Skeletal muscle tissue (tissue), 4 donors: ENCODE measurements around the gene TXLNA. TPM values are rescaled to one million over a fixed set of nuclear protein-coding genes. Genes with fewer than 3 reads are reported as not detected.

Experiments used
- H3K27ac ChIP-seq: one replicate; pipeline ENCODE4 v1.7.0; 2013; ENCODE audit warnings: mild to moderate bottlenecking, low read depth, low read length, inconsistent platforms
- H3K27me3 ChIP-seq, 3 donors: one replicate each; pipeline ENCODE4 v1.7.0; 2013; ENCODE audit warnings: low read length in 3 of 3; ENCODE audit not compliant: control insufficient read depth in 3 of 3, insufficient read depth in 3 of 3
- H3K36me3 ChIP-seq, 3 donors: one replicate each; pipeline ENCODE4 v1.7.0; 2013; ENCODE audit warnings: low read length in 3 of 3; ENCODE audit not compliant: control insufficient read depth in 3 of 3, insufficient read depth in 3 of 3
- H3K4me1 ChIP-seq, 3 donors: one replicate each; pipeline ENCODE4 v1.7.0; 2013; ENCODE audit warnings: low read length in 3 of 3, mild to moderate bottlenecking in 3 of 3; ENCODE audit not compliant: control insufficient read depth in 3 of 3, insufficient read depth in 3 of 3
- H3K4me3 ChIP-seq, 3 donors: one replicate each; pipeline ENCODE4 v1.7.0; 2013; ENCODE audit warnings: low read length in 3 of 3
- H3K9ac ChIP-seq, 3 donors: one replicate each; pipeline ENCODE4 v1.7.0; 2013; ENCODE audit warnings: low read length in 3 of 3, mild to moderate bottlenecking in 3 of 3, moderate library complexity in 2 of 3, low read depth in 1 of 3
- H3K9me3 ChIP-seq, 3 donors: one replicate each; pipeline ENCODE4 v1.7.0; 2013; ENCODE audit warnings: low read length in 3 of 3; ENCODE audit not compliant: control insufficient read depth in 3 of 3
- total RNA-seq: library from RNA; depleted of rRNA; stranded (reverse); fragments of >200 nt; gene quantifications from one replicate; pipeline ENCODE4 v1.2.3, GENCODE V29; 2014
- donor health status: Osteomylitis.

The TXLNA gene
- total RNA-seq, 1 donor from 2014 or later: 30.8 TPM

DNA sequence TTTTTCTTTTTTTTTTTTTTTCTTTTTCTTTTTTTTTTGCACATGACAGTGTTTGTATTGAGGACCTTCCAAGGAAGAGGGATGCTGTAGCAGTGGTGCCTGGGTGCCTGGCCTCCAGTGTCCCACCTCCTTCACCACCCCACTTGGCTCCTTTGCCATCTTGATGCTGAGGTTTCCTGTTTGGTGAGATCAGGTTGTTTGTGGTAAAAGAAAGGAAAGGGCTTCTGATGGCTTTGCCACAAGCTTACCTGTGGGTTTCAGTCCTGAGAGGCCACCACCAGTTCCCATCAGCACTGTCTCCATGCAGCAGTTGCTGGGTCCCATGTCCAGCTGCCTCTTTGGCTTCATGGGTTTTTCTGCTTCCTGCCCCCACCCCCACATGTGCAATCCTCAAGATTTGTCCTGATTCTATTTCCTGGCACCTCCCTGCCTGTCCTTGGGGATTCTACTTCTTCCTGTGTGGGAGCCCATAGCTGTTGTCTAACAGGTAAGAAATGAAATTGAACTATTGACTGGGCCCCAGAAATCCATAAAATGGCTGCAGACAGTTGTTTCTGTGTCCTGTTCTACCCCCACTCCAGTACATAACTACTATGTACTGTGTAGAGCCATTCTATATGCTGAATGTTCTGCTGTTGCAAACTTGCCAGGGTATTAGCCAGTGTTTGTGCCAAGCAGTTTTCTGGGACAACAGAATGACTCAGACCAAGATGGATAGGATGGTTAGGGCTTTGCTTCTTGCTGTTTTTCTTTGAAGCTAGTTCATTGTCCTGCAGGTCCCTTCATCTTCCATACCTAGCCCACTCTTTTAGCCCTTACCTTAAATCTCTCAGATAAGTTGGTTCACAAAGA is 16.7 kb downstream of the TXLNA start:
- Histone ChIP-seq H3K27me3 (no peaks in the 10 kb centered on the region), H3K4me3 (no peak overlapping the region), H3K4me1 (peaks cover 38 to 52% (median 48%) of the 10 kb centered on the region in 3 donors), H3K27ac (peak overlapping the region; percentile 31), H3K9ac (no peak overlapping the region), H3K9me3 (no peaks in the 10 kb centered on the region), H3K36me3 (peaks cover 56 to 67% (median 60%) of the 10 kb centered on the region in 3 donors)

DNA sequence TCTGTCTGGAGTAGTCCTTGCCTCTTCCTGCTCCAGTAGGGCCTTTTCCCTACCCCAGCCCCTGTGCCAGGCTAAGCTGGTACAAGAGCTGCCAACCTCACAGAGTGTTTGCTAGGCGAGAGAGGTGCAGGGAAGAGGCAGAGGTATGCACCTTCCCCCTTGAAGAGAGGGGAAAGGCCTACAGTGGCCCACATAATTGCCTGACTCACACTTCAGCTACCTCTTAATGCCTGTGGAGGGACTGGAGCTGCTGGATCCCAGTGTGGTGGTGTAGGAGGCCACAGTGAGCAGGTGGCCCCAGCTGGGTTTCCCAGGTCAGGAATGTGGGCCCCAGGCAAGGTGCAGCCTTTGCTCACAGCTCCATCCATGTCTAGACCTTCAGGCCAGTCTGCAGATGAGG is 17.6 kb downstream of the TXLNA start:
- Histone ChIP-seq H3K4me1 (peaks cover 46 to 61% (median 56%) of the 10 kb centered on the region in 3 donors), H3K9me3 (no peaks in the 10 kb centered on the region), H3K4me3 (no peak overlapping the region), H3K27ac (peak overlapping the region; percentile 99), H3K36me3 (peaks cover 50 to 58% (median 51%) of the 10 kb centered on the region in 3 donors), H3K27me3 (no peaks in the 10 kb centered on the region), H3K9ac (peak overlapping the region in 1 of 3 donors; percentile 95)

DNA sequence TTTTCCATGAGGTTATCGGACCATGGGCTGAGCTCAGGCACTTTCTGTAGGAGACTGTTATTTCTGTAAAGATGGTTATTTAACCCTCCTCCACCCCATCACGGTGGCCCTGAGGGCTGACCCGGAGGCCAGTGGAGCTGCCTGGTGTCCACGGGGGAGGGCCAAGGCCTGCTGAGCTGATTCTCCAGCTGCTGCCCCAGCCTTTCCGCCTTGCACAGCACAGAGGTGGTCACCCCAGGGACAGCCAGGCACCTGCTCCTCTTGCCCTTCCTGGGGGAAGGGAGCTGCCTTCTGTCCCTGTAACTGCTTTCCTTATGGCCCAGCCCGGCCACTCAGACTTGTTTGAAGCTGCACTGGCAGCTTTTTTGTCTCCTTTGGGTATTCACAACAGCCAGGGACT is 18.4 kb downstream of the TXLNA start:
- no peaks in the 10 kb centered on the region for H3K27me3 ChIP-seq
- H3K9me3 ChIP-seq: no peaks in the 10 kb centered on the region
- peaks cover 43 to 51% (median 44%) of the 10 kb centered on the region in 3 donors for H3K36me3 ChIP-seq
- peak overlapping the region in 2 of 3 donors; percentile 10 to 95 for H3K9ac ChIP-seq
- H3K4me1 ChIP-seq: peaks cover 51 to 66% (median 63%) of the 10 kb centered on the region in 3 donors
- H3K4me3 ChIP-seq: no peak overlapping the region
- peak overlapping the region; percentile 99 for H3K27ac ChIP-seq

DNA sequence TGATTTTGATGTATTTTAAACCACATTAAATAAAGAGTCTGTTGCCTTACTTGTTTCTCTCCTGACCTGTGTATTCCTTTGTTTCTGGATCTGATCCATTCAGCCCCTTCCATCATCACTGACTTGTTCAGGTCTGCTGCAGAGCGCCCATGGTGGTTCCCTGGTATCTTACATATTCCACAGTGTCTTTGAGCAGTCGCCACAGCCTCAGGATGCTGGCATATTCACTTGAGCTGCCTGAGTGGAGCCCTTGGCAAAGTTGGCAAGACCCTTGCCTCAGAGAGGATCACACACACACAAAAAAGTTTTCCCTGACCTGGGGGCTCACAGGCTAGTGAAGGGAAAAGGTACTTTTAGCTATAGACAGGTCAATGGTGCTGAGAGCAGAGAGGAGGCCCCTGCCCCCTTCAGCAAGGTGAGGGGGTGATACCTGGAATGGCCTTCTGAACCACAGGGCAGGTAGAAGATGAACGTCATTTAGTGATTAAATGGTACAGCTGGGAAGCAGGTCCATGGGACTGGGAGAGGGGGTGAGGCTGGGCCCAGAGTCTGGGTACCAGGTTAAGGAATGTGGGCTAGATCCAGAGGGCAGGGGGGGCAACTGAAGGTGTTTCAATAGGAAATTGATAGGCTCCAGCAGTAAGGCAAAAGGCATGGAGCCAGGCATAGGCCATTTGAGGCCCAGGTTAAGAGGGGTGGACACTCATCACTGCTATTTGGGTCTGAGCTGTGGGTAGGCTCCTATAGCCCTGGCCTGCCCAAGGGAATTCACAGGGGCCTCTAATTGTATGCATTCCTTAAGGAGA is 19.0 kb downstream of the TXLNA start:
- no peaks in the 10 kb centered on the region for H3K9me3 ChIP-seq
- peaks cover 37 to 45% (median 39%) of the 10 kb centered on the region in 3 donors for H3K36me3 ChIP-seq
- no peaks in the 10 kb centered on the region for H3K27me3 ChIP-seq
- H3K4me3 ChIP-seq: peak overlapping the region in 1 of 3 donors; percentile 89
- H3K27ac ChIP-seq: peak overlapping the region; percentile 99
- peak overlapping the region; percentile 61 to 95 (median 92) for H3K9ac ChIP-seq
- peaks cover 51 to 66% (median 63%) of the 10 kb centered on the region in 3 donors for H3K4me1 ChIP-seq

DNA sequence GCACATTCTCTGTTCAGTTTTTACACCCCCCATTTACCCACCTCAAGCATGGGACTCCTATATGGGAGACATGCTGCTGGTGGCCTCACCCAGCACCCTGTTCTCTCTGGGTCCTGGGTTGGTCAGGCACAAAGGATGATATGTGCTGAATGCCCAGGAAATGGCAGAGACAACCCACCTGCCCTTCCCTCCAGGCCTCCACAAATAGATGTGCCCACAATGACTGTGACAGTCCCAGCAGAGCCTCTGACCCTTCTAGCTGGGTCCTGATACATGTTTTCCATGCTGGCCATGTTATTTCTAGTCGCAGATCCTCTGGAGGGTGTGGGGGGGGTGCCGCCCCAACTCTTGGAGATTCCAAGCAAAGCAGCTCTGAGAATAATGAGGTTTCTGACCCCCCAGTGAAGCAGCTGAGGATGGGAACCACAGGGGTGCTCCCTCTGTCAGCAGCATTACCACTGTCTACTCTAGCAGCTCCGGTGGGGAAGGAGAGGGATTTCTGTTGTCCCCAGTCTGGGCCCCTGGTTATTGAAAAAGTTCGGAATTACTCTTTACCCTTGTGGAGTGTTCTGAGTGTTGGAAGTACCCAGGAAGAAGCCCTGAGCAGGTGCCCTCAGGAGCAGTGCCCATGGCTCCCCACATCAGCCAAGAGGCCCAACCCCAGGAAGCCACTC is 19.7 kb downstream of the TXLNA start:
- Histone ChIP-seq H3K27ac (peak overlapping the region; percentile 99), H3K27me3 (no peaks in the 10 kb centered on the region), H3K9ac (peak overlapping the region; percentile 61 to 95 (median 92)), H3K4me1 (peaks cover 51 to 66% (median 63%) of the 10 kb centered on the region in 3 donors), H3K4me3 (peak overlapping the region; percentile 86 to 89 (median 89)), H3K36me3 (peaks cover 31 to 45% (median 41%) of the 10 kb centered on the region in 3 donors), H3K9me3 (no peaks in the 10 kb centered on the region)

DNA sequence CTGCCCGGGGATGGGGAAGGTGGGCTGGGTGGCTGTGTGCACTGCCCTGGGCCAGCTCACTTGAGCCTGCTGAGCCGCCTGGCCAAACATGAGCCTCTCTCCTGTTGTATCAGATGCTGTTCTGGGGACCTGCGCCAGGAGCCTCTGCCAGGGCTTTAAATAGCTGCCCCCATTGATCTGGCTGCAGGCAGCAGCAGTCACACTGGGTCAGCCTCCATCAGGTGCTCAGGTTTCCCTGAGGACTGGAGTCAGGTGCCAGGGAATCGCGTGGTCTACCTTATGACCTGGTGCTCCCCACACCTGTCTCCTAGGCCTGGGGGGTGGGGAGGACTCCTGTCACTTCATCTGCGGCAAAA is 20.2 kb downstream of the TXLNA start:
- peak overlapping the region; percentile 99 for H3K27ac ChIP-seq
- peak overlapping the region; percentile 83 to 95 (median 92) for H3K9ac ChIP-seq
- H3K4me3 ChIP-seq: peak overlapping the region; percentile 86 to 89 (median 89)
- H3K4me1 ChIP-seq: peaks cover 51 to 66% (median 63%) of the 10 kb centered on the region in 3 donors
- peaks cover 26 to 45% (median 38%) of the 10 kb centered on the region in 3 donors for H3K36me3 ChIP-seq
- no peaks in the 10 kb centered on the region for H3K9me3 ChIP-seq
- no peaks in the 10 kb centered on the region for H3K27me3 ChIP-seq

DNA sequence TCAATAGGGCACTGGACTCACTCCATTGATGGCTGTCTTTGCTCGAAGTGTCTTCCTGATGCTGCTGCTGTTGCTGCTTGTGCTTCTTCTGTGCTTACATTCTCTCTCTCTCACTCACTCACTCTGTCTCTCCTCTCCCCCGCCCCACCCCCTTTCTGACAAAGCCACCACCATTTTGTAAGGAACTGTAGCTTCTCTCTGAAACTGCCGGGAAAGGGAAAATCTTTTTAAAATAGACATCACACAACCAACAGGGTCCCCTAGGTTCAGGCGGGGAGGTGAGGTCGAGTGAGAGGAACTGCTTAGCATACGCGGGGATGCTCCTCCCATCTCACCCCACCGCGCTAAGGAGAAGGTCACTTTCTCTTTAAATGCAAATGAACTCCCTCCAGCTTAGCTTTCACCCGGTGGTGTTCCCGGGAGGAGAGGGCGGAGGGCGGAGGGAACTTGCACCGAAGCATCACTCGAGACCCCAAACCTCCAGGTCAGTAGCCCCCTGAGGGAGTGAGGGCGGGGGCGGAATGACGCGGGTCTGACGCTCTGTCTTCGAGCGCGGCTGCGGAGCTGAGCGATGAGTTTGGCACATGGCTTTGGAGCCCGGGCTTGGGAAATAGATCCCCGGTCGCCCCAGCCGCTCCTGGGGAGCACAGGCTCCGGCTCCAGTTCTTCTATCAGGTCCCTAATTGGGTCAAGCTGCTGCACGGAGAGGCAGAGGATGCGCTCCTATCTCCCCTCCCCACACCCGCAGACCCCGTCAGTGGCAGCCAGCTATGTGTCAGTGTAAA is 20.9 kb downstream of the TXLNA start, which contains the start of gene CCDC28B:
CCDC28B (plus strand) TSS at position 370 of the 785 bp plus-strand sequence. CDS start 1,341 bp downstream, outside the sequence.
- Histone ChIP-seq H3K4me1 (peaks cover 57 to 69% (median 69%) of the 10 kb centered on the region in 3 donors), H3K27me3 (no peaks in the 10 kb centered on the region), H3K9ac (peak within 1 kb of the TSS; percentile 83 to 95 (median 92)), H3K36me3 (peaks cover 18 to 38% (median 33%) of the 10 kb centered on the region in 3 donors), H3K27ac (peak within 1 kb of the TSS; percentile 99), H3K4me3 (peak within 1 kb of the TSS; percentile 86 to 89 (median 89)), H3K9me3 (no peaks in the 10 kb centered on the region)

DNA sequence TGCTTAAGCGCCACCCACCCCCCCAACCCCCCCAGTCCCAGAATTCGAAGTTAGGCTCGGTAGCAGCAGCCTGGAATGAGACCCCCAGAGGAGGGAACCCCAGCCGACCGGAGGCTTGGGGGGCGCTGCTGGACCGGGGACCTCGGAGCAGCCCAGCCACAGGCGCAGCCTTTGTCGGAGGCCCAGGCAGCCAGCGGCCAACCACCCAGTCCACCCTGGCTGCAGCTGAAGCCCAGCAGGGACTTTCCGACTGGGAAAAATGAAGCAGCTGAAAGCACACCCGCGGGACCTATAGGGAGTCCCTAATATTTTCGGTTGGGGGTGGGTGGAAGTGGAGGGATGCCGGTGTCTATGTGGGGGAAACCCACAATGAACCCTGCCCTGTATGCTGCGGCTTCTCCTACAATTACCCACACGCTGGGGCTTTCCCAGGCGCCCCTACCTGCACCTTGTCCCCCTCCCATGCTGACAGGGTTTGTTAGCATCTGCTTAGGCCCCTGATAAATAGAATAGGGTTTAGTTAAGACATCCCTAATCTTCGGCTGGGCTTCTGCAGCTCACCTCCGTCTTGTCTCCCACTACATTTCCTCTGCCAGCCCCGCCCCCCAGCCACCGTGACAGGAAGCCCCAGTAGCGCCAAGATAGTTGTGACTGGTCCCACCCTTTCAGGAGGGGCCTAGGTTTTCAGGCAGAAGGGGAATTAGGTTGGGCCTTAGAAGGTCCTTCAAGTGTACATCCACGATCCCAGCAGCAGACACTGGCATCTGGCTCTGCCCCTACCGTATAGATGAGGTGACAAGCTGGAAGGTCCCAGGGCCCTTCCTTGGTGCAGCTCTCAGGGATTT is 21.8 kb downstream of the TXLNA start:
- Histone ChIP-seq H3K4me1 (peaks cover 63 to 72% (median 69%) of the 10 kb centered on the region in 3 donors), H3K27ac (peak overlapping the region; percentile 99), H3K4me3 (peak overlapping the region; percentile 86 to 89 (median 89)), H3K9ac (peak overlapping the region; percentile 83 to 95 (median 92)), H3K27me3 (no peaks in the 10 kb centered on the region), H3K9me3 (no peaks in the 10 kb centered on the region), H3K36me3 (peaks cover 15 to 30% (median 26%) of the 10 kb centered on the region in 3 donors)
